ENCODE results near the gene NRXN3.

DNA sequence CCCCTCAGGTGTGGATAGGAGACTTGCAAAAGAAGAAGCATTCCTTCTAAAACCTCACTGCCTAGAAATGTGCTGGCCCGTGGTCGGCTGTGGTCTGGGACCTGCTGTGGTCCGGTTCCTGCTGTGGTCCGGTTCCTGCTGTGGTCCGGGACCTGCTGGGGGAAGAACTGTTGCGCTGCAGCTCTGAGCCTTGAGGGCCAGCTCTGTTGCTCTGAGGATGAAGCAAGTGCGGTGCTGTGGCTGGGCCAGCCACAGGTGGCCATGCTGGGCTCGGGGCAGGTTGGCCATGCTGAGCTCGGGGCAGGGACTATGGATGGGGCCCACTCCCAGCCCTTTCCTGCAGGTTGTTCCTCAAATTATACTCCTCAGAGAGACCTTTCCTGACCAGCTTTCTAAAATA is 5.2 kb downstream of the NRXN3 start:
- TF ChIP-seq YY1 (tag by site-specific recombination; IDR thresholded peaks at IDR 0.05): no peak
- TF ChIP-seq, protein P1, sequence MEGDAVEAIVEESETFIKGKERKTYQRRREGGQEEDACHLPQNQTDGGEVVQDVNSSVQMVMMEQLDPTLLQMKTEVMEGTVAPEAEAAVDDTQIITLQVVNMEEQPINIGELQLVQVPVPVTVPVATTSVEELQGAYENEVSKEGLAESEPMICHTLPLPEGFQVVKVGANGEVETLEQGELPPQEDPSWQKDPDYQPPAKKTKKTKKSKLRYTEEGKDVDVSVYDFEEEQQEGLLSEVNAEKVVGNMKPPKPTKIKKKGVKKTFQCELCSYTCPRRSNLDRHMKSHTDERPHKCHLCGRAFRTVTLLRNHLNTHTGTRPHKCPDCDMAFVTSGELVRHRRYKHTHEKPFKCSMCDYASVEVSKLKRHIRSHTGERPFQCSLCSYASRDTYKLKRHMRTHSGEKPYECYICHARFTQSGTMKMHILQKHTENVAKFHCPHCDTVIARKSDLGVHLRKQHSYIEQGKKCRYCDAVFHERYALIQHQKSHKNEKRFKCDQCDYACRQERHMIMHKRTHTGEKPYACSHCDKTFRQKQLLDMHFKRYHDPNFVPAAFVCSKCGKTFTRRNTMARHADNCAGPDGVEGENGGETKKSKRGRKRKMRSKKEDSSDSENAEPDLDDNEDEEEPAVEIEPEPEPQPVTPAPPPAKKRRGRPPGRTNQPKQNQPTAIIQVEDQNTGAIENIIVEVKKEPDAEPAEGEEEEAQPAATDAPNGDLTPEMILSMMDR (tag by site-specific recombination; IDR thresholded peaks at IDR 0.05): no peak
- TF ChIP-seq, protein P2, sequence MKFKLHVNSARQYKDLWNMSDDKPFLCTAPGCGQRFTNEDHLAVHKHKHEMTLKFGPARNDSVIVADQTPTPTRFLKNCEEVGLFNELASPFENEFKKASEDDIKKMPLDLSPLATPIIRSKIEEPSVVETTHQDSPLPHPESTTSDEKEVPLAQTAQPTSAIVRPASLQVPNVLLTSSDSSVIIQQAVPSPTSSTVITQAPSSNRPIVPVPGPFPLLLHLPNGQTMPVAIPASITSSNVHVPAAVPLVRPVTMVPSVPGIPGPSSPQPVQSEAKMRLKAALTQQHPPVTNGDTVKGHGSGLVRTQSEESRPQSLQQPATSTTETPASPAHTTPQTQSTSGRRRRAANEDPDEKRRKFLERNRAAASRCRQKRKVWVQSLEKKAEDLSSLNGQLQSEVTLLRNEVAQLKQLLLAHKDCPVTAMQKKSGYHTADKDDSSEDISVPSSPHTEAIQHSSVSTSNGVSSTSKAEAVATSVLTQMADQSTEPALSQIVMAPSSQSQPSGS (tag by site-specific recombination; IDR thresholded peaks at IDR 0.05; ENCODE audit: low read depth): no peak
- no peak for TF ChIP-seq ZNF629 (tag by site-specific recombination; IDR thresholded peaks at IDR 0.05)
- TF ChIP-seq, protein P3, sequence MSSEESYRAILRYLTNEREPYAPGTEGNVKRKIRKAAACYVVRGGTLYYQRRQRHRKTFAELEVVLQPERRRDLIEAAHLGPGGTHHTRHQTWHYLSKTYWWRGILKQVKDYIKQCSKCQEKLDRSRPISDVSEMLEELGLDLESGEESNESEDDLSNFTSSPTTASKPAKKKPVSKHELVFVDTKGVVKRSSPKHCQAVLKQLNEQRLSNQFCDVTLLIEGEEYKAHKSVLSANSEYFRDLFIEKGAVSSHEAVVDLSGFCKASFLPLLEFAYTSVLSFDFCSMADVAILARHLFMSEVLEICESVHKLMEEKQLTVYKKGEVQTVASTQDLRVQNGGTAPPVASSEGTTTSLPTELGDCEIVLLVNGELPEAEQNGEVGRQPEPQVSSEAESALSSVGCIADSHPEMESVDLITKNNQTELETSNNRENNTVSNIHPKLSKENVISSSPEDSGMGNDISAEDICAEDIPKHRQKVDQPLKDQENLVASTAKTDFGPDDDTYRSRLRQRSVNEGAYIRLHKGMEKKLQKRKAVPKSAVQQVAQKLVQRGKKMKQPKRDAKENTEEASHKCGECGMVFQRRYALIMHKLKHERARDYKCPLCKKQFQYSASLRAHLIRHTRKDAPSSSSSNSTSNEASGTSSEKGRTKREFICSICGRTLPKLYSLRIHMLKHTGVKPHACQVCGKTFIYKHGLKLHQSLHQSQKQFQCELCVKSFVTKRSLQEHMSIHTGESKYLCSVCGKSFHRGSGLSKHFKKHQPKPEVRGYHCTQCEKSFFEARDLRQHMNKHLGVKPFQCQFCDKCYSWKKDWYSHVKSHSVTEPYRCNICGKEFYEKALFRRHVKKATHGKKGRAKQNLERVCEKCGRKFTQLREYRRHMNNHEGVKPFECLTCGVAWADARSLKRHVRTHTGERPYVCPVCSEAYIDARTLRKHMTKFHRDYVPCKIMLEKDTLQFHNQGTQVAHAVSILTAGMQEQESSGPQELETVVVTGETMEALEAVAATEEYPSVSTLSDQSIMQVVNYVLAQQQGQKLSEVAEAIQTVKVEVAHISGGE (tag by site-specific recombination; conservative IDR thresholded peaks at IDR 0.05; ENCODE audit: low read depth): no peak
- TF ChIP-seq, protein P4, sequence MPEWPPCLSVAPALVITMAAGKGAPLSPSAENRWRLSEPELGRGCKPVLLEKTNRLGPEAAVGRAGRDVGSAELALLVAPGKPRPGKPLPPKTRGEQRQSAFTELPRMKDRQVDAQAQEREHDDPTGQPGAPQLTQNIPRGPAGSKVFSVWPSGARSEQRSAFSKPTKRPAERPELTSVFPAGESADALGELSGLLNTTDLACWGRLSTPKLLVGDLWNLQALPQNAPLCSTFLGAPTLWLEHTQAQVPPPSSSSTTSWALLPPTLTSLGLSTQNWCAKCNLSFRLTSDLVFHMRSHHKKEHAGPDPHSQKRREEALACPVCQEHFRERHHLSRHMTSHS (tag by site-specific recombination; IDR thresholded peaks at IDR 0.05): no peak
- TF ChIP-seq GLI4 (tag by site-specific recombination; IDR thresholded peaks at IDR 0.05): no peak
- no peak for TF ChIP-seq ZNF670 (tag by site-specific recombination; IDR thresholded peaks at IDR 0.05; ENCODE audit: low read depth)
